Measurements from ENCODE around the gene KCNQ5. TPM values are rescaled to one million over a fixed set of nuclear protein-coding genes. Genes with fewer than 3 reads are reported as not detected.

The KCNQ5 gene
- total RNA-seq, 4 donors from 2014 or later = 0.52 to 0.97 (median 0.59) TPM

DNA sequence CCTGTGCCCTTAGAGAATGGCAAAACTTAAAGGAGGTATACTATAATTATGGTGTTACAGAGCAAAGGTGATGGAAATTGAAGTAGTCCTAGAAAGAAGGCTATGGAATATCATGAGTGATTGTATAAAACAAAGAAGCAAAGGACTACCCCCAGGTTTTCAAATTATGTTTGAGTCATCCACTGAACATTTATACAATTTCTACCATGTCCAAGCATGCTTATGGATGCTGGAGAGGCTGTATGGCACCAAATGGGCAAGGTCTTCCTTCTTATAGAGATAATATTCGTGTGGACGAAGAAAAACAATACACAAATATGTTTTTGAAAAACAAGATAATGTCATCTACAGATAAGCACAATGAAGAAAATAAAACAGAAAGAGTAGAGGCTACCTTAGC, 425.9 kb downstream of the KCNQ5 start:
- WGBS, 2 donors = 20 to 32% methylated on average over 2 of the region's 2 CpGs
- intact Hi-C loops (cut with DNase I; ENCODE audit: low total_unique reads) = no loop called here
- TF ChIP-seq CTCF (IDR thresholded peaks at IDR 0.05) = no peak
- TF ChIP-seq POLR2A (IDR thresholded peaks at IDR 0.05) = no peak
- no peak overlapping the region for H3K4me3 ChIP-seq (ENCODE audit: low read depth, poor library complexity, severe bottlenecking)
- DNase-seq (ENCODE audit: low spot score in 2 of 2) = no peak

DNA sequence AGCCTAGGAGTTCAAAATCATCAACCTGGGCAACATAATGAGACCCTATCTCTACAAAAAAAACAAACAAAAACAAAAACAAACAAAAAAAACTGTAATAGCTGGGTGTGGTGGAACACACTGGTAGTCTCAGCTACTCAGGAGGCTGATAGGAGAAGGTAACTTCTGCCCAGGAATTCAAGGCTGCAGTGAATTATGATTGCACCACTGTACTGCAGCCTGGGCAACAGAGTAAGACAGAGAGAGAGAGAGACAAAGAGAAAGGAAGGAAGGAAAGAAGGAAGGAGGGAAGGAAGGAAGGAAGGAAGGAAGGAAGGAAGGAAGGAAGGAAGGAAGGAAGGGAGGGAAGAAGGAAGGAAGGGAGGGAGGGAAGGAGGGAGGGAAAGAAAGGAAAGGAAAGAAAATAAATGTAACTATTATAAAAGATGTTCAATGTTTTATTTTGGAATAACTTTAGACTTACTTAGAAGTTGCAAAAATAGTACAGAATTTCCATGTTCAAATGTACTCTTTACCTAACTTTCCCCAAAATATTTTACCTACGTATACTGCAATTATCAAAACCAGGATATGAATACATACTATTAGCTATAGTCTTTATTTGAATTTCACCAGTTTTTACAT, 428.2 kb downstream of the KCNQ5 start:
- no peak for DNase-seq (ENCODE audit: low spot score in 2 of 2)
- H3K4me3 ChIP-seq (ENCODE audit: low read depth, poor library complexity, severe bottlenecking) = no peak overlapping the region
- TF ChIP-seq CTCF (IDR thresholded peaks at IDR 0.05) (no peak), POLR2A (IDR thresholded peaks at IDR 0.05) (no peak)
- 93 to 100% methylated on average over 1 of the region's 1 CpG for WGBS, 2 donors
- intact Hi-C loops (cut with DNase I; ENCODE audit: low total_unique reads) = no loop called here

DNA sequence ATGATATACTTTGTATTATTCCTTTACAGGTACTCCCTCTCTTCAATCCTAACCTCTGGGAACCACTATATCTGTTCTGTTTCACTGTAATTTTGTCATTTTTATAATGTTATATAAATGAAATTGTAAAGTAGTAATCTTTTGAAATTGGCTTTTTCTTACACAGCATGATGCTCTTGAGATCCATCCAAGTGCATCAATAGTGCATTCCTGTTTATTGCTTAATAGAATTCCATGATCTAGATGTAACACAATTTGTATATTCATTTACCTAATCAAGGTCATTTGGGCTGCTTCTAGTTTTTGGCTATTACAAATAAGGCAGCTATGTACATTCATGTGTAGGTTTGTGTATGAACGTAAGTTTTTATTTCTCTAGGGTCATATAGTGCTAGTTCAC, 428.8 kb downstream of the KCNQ5 start:
- no peak for DNase-seq (ENCODE audit: low spot score in 2 of 2)
- 84 to 86% methylated on average over 1 of the region's 1 CpG for WGBS, 2 donors
- intact Hi-C loops (cut with DNase I; ENCODE audit: low total_unique reads) = no loop called here
- no peak overlapping the region for H3K4me3 ChIP-seq (ENCODE audit: low read depth, poor library complexity, severe bottlenecking)
- no peak for TF ChIP-seq CTCF (IDR thresholded peaks at IDR 0.05)
- no peak for TF ChIP-seq POLR2A (IDR thresholded peaks at IDR 0.05)

- H3K4me3 ChIP-seq (ENCODE audit: low read depth, poor library complexity, severe bottlenecking) = no peak overlapping the region
- TF ChIP-seq CTCF (IDR thresholded peaks at IDR 0.05) = no peak
- no peak for TF ChIP-seq POLR2A (IDR thresholded peaks at IDR 0.05)
- no peak for DNase-seq (ENCODE audit: low spot score in 2 of 2)
- WGBS, 2 donors = 90 to 93% methylated on average over 5 of the region's 5 CpGs
- intact Hi-C loops (cut with DNase I; ENCODE audit: low total_unique reads) = no loop called here
Observed at GRCh38 chr6:73051147-73051546, 429.3 kb downstream of the KCNQ5 start.

GRCh38 chr6:73054958-73055357, 433.1 kb downstream of the KCNQ5 start:
- 86% methylated on average over 10 to 11 of the region's 11 CpGs for WGBS, 2 donors
- intact Hi-C loops (cut with DNase I; ENCODE audit: low total_unique reads) = no loop called here
- DNase-seq (ENCODE audit: low spot score in 2 of 2) = no peak
- H3K4me3 ChIP-seq (ENCODE audit: low read depth, poor library complexity, severe bottlenecking) = no peak overlapping the region
- TF ChIP-seq CTCF (IDR thresholded peaks at IDR 0.05) = no peak
- TF ChIP-seq POLR2A (IDR thresholded peaks at IDR 0.05) = no peak

DNA sequence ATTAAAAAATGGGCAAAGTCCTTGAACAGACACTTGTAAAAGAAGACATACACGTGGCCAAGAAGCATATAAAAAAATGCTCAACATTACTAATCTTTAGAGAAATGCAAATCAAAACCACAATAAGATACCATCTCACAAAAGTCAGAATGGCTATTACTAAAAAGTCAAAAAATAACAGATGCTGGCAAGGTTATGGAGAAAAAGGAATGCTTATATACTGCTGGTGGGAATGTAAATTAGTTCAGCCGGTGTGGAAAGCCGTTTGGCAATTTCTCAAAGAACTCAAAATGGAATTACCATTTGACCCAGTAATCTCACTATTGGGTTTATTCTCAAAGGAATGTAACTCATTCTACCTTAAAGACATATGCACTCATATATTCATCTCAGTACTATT, 436.9 kb downstream of the KCNQ5 start:
- TF ChIP-seq POLR2A (IDR thresholded peaks at IDR 0.05) (no peak), CTCF (IDR thresholded peaks at IDR 0.05) (no peak)
- WGBS, 2 donors = 64 to 77% methylated on average over 3 of the region's 3 CpGs
- H3K4me3 ChIP-seq (ENCODE audit: low read depth, poor library complexity, severe bottlenecking) = no peak overlapping the region
- intact Hi-C loops (cut with DNase I; ENCODE audit: low total_unique reads) = no loop called here
- DNase-seq (ENCODE audit: low spot score in 2 of 2) = no peak
